Measurements from ENCODE around the gene ARHGAP28. TPM values are rescaled to one million over a fixed set of nuclear protein-coding genes. Genes with fewer than 3 reads are reported as not detected.
A peak's percentile ranks its signal among the peaks of the same experiment; 100 is the strongest.

Gene ARHGAP28
- total RNA-seq, 2 donors from 2014 or later: 110 to 133 TPM

- Mint-ChIP-seq H3K4me1 (peaks cover 52% of the 10 kb centered on the region), H3K4me3 (no peak overlapping the region), H3K27ac (no peak overlapping the region), H3K9me3 (no peaks in the 10 kb centered on the region), H3K27me3 (ENCODE audit: insufficient read depth) (no peaks in the 10 kb centered on the region), H3K36me3 (ENCODE audit: low read depth) (peaks cover 14% of the 10 kb centered on the region)
- Histone ChIP-seq H3K27me3 (ENCODE audit: control insufficient read depth, insufficient read depth, low read length, poor library complexity, severe bottlenecking) (no peaks in the 10 kb centered on the region), H3K4me3 (ENCODE audit: low read length) (no peak overlapping the region), H3K36me3 (ENCODE audit: control insufficient read depth, insufficient read depth, low read length) (no peaks in the 10 kb centered on the region), H3K4me1 (ENCODE audit: control insufficient read depth, insufficient read depth, low read length) (peaks cover 19% of the 10 kb centered on the region), H3K9me3 (ENCODE audit: control insufficient read depth, low read length) (no peaks in the 10 kb centered on the region), H3K9ac (ENCODE audit: extremely low read depth, low read length, poor library complexity, severe bottlenecking) (no peak overlapping the region), H3K27ac (ENCODE audit: low read depth, low read length) (peak overlapping the region; percentile 34)
- DNase-seq: no peak
- TF ChIP-seq CTCF (conservative IDR thresholded peaks at IDR 0.05): no peak
- WGBS, 2 experiments (ENCODE audit: insufficient coverage in 1 of 2, insufficient read length in 1 of 2): 68 to 87% methylated on average over 3 to 4 of the region's 4 CpGs
These were observed 28.4 kb downstream of the ARHGAP28 start for GRCh38 chr18:6757931-6758330.

GRCh38 chr18:6759579-6759978 lies 30.1 kb downstream of the ARHGAP28 start:
- 50 to 71% methylated on average over 2 of the region's 2 CpGs for WGBS, 2 experiments (ENCODE audit: insufficient coverage in 1 of 2, insufficient read length in 1 of 2)
- Histone ChIP-seq H3K36me3 (ENCODE audit: control insufficient read depth, insufficient read depth, low read length) (no peaks in the 10 kb centered on the region), H3K4me1 (ENCODE audit: control insufficient read depth, insufficient read depth, low read length) (peaks cover 19% of the 10 kb centered on the region), H3K9me3 (ENCODE audit: control insufficient read depth, low read length) (no peaks in the 10 kb centered on the region), H3K27ac (ENCODE audit: low read depth, low read length) (no peak overlapping the region), H3K9ac (ENCODE audit: extremely low read depth, low read length, poor library complexity, severe bottlenecking) (no peak overlapping the region), H3K27me3 (ENCODE audit: control insufficient read depth, insufficient read depth, low read length, poor library complexity, severe bottlenecking) (no peaks in the 10 kb centered on the region), H3K4me3 (ENCODE audit: low read length) (no peak overlapping the region)
- Mint-ChIP-seq H3K27ac (peak overlapping the region; percentile 30), H3K27me3 (ENCODE audit: insufficient read depth) (no peaks in the 10 kb centered on the region), H3K4me3 (no peak overlapping the region), H3K4me1 (peaks cover 56% of the 10 kb centered on the region), H3K36me3 (ENCODE audit: low read depth) (peaks cover 12% of the 10 kb centered on the region), H3K9me3 (no peaks in the 10 kb centered on the region)
- no peak for DNase-seq
- TF ChIP-seq CTCF (conservative IDR thresholded peaks at IDR 0.05): no peak

- Histone ChIP-seq H3K27me3 (ENCODE audit: control insufficient read depth, insufficient read depth, low read length, poor library complexity, severe bottlenecking) (no peaks in the 10 kb centered on the region), H3K36me3 (ENCODE audit: control insufficient read depth, insufficient read depth, low read length) (no peaks in the 10 kb centered on the region), H3K4me1 (ENCODE audit: control insufficient read depth, insufficient read depth, low read length) (peaks cover 4% of the 10 kb centered on the region), H3K9me3 (ENCODE audit: control insufficient read depth, low read length) (no peaks in the 10 kb centered on the region), H3K4me3 (ENCODE audit: low read length) (no peak overlapping the region), H3K9ac (ENCODE audit: extremely low read depth, low read length, poor library complexity, severe bottlenecking) (no peak overlapping the region), H3K27ac (ENCODE audit: low read depth, low read length) (peak overlapping the region; percentile 3)
- no peak for DNase-seq
- no peak overlapping the region for H3K4me3 Mint-ChIP-seq
- no peaks in the 10 kb centered on the region for H3K9me3 Mint-ChIP-seq
- H3K27me3 Mint-ChIP-seq (ENCODE audit: insufficient read depth): no peaks in the 10 kb centered on the region
- WGBS, 2 experiments (ENCODE audit: insufficient coverage in 1 of 2, insufficient read length in 1 of 2): 50 to 94% methylated on average over 2 to 5 of the region's 6 CpGs
- peaks cover 47% of the 10 kb centered on the region for H3K4me1 Mint-ChIP-seq
- peaks cover 3% of the 10 kb centered on the region for H3K36me3 Mint-ChIP-seq (ENCODE audit: low read depth)
- TF ChIP-seq CTCF (conservative IDR thresholded peaks at IDR 0.05): no peak
- no peak overlapping the region for H3K27ac Mint-ChIP-seq
These were observed 34.0 kb downstream of the ARHGAP28 start for GRCh38 chr18:6763524-6763923.
